Measurements from ENCODE around the gene NCLN.
"Not testable (repeated sequence)": the region's sequence is repeated elsewhere in the genome, so short reads cannot be mapped to it uniquely, and the experiment has no call there.

Gene NCLN

GRCh38 chr19:3208317-3209207, 22.8 kb downstream of the NCLN start:
- H3K27me3 Mint-ChIP-seq (ENCODE audit: low read depth), result no peaks in the 10 kb centered on the region
- peaks cover 7% of the 10 kb centered on the region for H3K36me3 Mint-ChIP-seq (ENCODE audit: low read depth)
- H3K27ac Mint-ChIP-seq, result no peak overlapping the region
- H3K4me1 Mint-ChIP-seq (ENCODE audit: low read depth), result no peaks in the 10 kb centered on the region
- H3K9me3 Mint-ChIP-seq, result no peaks in the 10 kb centered on the region
- H3K4me3 Mint-ChIP-seq, result no peak overlapping the region

GRCh38 chr19:3210347-3211017, 24.8 kb downstream of the NCLN start:
- no peaks in the 10 kb centered on the region for H3K9me3 Mint-ChIP-seq
- H3K36me3 Mint-ChIP-seq (ENCODE audit: low read depth), result peaks cover 7% of the 10 kb centered on the region
- H3K4me1 Mint-ChIP-seq (ENCODE audit: low read depth), result no peaks in the 10 kb centered on the region
- no peak overlapping the region for H3K27ac Mint-ChIP-seq
- H3K27me3 Mint-ChIP-seq (ENCODE audit: low read depth), result no peaks in the 10 kb centered on the region
- no peak overlapping the region for H3K4me3 Mint-ChIP-seq

DNA sequence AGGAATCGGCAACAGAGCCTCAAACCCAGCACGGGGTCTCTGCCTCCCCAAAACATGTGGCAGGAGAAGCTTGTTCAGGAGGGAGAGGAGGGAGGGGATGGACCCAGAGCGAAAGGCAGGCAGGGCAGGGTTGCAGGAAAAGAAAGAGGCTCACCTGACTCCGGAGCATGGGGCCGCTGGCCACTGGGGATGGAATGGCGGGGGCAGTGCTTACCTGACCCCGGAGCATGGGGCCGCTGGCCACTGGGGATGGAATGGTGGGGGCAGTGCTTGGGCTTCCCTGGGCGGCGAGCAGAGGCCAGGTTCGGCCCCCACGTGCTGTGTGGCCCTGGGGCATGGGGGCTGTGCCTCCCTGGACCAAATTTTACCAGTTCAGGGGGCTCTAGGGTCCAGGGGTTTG, 25.5 kb downstream of the NCLN start:
- H3K9me3 Mint-ChIP-seq, result no peaks in the 10 kb centered on the region
- H3K4me1 Mint-ChIP-seq (ENCODE audit: low read depth), result no peaks in the 10 kb centered on the region
- H3K36me3 Mint-ChIP-seq (ENCODE audit: low read depth), result peaks cover 7% of the 10 kb centered on the region
- H3K27ac Mint-ChIP-seq, result no peak overlapping the region
- H3K4me3 Mint-ChIP-seq, result no peak overlapping the region
- no peaks in the 10 kb centered on the region for H3K27me3 Mint-ChIP-seq (ENCODE audit: low read depth)

DNA sequence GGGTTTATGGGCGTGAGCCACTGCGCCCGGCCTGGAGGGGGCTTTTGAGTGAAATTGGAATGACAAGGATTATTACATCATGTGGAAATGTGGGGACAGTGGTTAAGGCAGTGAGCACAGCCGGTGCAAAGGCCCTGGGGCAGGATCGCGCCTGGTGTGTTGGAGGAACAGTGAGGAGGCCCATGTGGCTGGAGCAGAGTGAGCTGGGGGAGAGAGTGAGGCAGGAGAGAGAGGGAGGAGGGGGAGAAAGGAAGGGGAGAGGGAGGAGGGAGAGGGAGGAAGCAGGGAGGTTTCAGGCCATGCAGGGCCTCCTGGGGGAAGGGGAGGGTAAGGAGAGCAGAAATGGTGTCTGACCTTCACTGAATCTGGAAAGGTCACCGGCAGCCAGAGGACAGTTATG, 27.4 kb downstream of the NCLN start:
- Mint-ChIP-seq H3K27me3 (ENCODE audit: low read depth) (no peaks in the 10 kb centered on the region), H3K9me3 (no peaks in the 10 kb centered on the region), H3K27ac (no peak overlapping the region), H3K4me1 (ENCODE audit: low read depth) (no peaks in the 10 kb centered on the region), H3K36me3 (ENCODE audit: low read depth) (peaks cover 7% of the 10 kb centered on the region), H3K4me3 (no peak overlapping the region)

GRCh38 chr19:3216874-3217273, 31.1 kb downstream of the NCLN start:
- Mint-ChIP-seq H3K27me3 (ENCODE audit: low read depth) (no peaks in the 10 kb centered on the region), H3K4me1 (ENCODE audit: low read depth) (no peaks in the 10 kb centered on the region), H3K27ac (no peak overlapping the region), H3K36me3 (ENCODE audit: low read depth) (peaks cover 2% of the 10 kb centered on the region), H3K4me3 (no peak overlapping the region), H3K9me3 (no peaks in the 10 kb centered on the region)

DNA sequence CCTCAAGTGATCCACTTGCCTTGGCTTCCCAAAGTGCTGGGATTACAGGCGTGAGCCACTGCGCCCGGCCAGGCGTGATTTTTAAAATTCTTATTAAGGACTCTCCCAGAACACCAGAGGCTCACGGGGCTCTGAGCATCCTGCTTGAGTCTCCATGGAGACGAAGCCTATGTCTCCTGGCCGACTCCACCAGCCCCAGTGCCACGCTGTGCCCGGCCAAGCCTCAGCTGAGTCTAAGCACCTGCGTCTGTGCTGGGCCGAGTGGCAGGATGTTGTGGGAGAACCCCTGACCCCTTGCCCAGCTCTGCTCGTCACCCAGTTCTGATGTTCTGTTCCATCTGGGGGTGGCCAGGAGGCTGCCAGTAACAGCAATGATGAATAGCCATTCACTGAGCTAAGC, 34.8 kb downstream of the NCLN start:
- H3K4me1 Mint-ChIP-seq (ENCODE audit: low read depth), result no peaks in the 10 kb centered on the region
- H3K4me3 Mint-ChIP-seq, result no peak overlapping the region
- H3K9me3 Mint-ChIP-seq, result no peaks in the 10 kb centered on the region
- H3K27me3 Mint-ChIP-seq (ENCODE audit: low read depth), result peaks cover 4% of the 10 kb centered on the region
- H3K27ac Mint-ChIP-seq, result no peak overlapping the region
- peaks cover 2% of the 10 kb centered on the region for H3K36me3 Mint-ChIP-seq (ENCODE audit: low read depth)

DNA sequence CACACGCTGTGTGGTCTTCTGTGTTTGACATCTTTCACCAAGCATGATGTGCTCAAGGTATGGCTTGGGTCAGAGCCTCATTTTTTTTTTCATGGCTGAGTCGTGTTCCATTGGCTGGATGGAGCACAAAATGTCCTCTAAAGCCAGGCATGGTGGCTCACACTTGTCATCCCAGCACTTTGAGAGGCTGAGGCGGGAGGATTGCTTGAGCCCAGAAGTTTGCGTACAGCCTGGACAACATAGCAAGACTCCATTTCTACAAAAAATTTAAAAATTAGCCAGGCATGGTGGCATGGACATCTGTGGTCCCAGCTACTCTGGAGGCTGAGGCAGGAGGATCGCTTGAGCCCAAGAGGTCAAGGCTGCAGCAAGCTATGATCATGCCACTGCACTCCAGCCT, 35.8 kb downstream of the NCLN start:
- H3K4me3 Mint-ChIP-seq; H3K27ac Mint-ChIP-seq; H3K36me3 Mint-ChIP-seq (ENCODE audit: low read depth); H3K9me3 Mint-ChIP-seq; H3K4me1 Mint-ChIP-seq (ENCODE audit: low read depth): not testable (repeated sequence)
- peaks cover 12% of the 10 kb centered on the region for H3K27me3 Mint-ChIP-seq (ENCODE audit: low read depth)

- H3K4me3 Mint-ChIP-seq, result no peak overlapping the region
- no peak overlapping the region for H3K27ac Mint-ChIP-seq
- no peaks in the 10 kb centered on the region for H3K36me3 Mint-ChIP-seq (ENCODE audit: low read depth)
- no peaks in the 10 kb centered on the region for H3K9me3 Mint-ChIP-seq
- no peaks in the 10 kb centered on the region for H3K4me1 Mint-ChIP-seq (ENCODE audit: low read depth)
- peaks cover 20% of the 10 kb centered on the region for H3K27me3 Mint-ChIP-seq (ENCODE audit: low read depth)
These were observed 37.0 kb downstream of the NCLN start for GRCh38 chr19:3222709-3223108.

DNA sequence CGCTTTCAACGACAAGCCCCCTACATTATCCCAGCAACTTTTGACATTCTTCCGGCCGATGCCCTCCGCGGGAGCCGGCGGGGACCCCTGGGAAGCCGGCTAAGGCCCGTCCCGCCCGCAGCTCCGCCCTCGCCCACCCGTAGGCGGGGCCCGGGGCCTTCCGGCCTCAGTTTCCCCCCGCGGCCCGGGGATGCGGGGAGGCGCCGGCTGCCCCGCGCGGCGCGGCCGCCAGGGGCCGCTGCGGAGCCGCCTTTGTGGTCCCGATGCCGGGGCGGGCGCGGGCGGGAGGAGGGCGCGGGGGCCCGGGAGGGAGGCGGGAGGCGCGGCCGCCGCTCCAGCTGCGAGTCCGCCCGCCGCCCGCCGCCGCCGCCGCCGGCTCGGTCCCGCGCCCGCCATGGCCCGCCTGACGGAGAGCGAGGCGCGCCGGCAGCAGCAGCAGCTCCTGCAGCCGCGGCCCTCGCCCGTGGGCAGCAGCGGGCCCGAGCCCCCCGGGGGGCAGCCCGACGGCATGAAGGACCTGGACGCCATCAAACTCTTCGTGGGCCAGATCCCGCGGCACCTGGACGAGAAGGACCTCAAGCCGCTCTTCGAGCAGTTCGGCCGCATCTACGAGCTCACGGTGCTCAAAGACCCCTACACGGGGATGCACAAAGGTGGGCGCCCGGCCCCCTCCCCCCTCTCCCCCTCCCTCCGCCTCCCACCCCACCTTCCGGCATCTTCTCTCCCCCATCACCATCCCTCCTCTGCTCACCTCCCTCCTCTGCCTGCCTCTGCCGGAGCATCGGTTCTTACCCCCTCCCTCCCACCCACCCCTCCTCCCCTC, 38.8 kb downstream of the NCLN start, which contains the start of gene CELF5:
Gene CELF5, plus strand, starts transcription at position 316 of the 823 bp plus-strand sequence. Its CDS starts 79 bp downstream, at position 395.
- Mint-ChIP-seq H3K36me3 (ENCODE audit: low read depth) (no peaks in the 10 kb centered on the region), H3K4me1 (ENCODE audit: low read depth) (no peaks in the 10 kb centered on the region), H3K27ac (no peak within 1 kb of the TSS), H3K27me3 (ENCODE audit: low read depth) (peaks cover 25% of the 10 kb centered on the region), H3K9me3 (no peaks in the 10 kb centered on the region), H3K4me3 (no peak within 1 kb of the TSS)

DNA sequence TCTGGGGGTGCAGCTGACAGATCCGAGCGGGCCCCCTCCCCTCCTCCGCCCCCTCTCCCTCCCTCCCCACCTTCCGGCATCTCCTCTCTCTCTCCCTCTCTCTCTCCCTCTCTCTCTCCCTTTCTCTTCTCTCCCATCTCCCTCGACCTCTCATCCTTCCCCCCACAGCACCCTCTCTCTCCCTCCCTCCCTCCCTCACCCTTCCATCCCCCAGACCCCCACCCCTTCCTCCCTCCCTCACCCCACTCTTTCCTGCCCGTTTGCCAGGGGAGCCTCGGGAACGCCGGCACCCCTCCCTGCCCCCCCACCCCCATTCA, 39.4 kb downstream of the NCLN start:
- Mint-ChIP-seq H3K4me1 (ENCODE audit: low read depth) (no peaks in the 10 kb centered on the region), H3K27ac (no peak overlapping the region), H3K4me3 (no peak overlapping the region), H3K9me3 (no peaks in the 10 kb centered on the region), H3K27me3 (ENCODE audit: low read depth) (peaks cover 25% of the 10 kb centered on the region), H3K36me3 (ENCODE audit: low read depth) (no peaks in the 10 kb centered on the region)

DNA sequence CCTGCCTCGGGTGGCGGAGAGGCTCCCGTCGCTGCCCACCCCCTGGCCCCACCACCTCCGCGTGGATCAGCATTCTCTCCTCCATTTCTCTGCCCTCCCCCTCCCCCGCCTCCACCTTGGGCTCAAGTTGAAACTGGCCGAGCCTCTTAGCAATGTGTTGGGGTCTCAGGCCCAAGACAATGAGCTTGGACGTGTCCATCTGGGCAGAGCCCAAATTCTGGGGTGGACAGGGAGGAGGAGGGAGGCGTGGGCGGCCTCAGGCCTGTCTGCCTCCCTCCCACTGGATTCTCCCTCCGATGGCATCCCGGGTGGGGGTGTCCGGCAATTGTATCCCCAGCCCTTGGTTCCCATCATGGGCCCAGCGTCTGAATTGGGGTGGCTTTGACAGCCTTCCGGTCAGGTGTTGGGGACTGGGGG, 40.0 kb downstream of the NCLN start:
- Mint-ChIP-seq H3K27me3 (ENCODE audit: low read depth) (peaks cover 25% of the 10 kb centered on the region), H3K9me3 (no peaks in the 10 kb centered on the region), H3K27ac (no peak overlapping the region), H3K36me3 (ENCODE audit: low read depth) (no peaks in the 10 kb centered on the region), H3K4me3 (no peak overlapping the region), H3K4me1 (ENCODE audit: low read depth) (no peaks in the 10 kb centered on the region)

DNA sequence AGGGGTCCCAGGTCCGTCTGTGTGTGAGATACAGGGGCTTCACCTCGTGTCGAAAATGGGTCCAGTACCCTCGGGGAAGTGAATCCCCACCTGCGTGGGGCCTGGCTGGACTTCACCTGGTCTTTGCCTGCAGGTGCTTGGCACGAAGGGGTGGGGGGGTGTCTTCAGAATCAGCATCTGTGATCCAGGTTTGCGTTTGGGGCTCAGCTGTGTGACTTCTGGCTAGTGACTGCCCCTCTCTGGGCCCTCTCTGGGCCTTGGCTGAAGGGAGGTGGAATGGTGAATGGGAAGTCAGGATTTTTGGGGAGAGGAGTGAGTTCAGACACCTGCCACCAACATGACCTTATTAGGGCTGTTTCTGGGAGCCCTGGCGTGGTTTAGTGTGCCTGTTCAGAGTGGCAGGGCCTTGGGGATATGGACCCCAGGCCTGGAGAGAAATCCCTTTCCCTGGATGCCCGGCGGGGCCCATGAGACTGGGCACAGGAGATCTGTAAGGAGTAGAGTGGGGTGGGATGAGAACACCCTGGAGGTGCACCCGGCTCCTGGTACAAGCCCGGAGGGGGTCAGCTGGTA, 41.4 kb downstream of the NCLN start:
- Mint-ChIP-seq H3K4me1 (ENCODE audit: low read depth) (no peaks in the 10 kb centered on the region), H3K36me3 (ENCODE audit: low read depth) (no peaks in the 10 kb centered on the region), H3K27ac (no peak overlapping the region), H3K4me3 (no peak overlapping the region), H3K9me3 (no peaks in the 10 kb centered on the region), H3K27me3 (ENCODE audit: low read depth) (peaks cover 25% of the 10 kb centered on the region)

DNA sequence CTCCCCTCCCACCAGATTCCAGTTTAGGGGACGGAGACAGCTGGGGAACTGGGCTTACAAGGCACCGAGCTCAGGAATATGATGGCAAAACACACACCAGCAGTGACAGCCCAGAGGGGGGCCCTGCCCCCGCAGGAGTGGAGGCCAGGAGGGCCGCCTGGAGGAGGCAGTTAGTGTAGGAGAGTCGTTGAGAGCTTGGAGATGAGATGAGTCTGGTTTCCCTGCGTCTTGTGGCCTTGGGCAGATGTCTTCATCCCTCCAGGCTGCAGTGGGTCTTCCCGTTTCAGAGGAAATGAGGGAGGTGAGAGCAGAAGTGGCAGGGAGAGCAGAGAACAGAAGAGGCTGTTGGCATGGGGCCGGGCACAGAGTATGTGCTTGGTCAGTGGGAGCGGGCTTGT, 43.6 kb downstream of the NCLN start:
- H3K4me3 Mint-ChIP-seq, result no peak overlapping the region
- no peak overlapping the region for H3K27ac Mint-ChIP-seq
- no peaks in the 10 kb centered on the region for H3K4me1 Mint-ChIP-seq (ENCODE audit: low read depth)
- H3K27me3 Mint-ChIP-seq (ENCODE audit: low read depth), result peaks cover 22% of the 10 kb centered on the region
- no peaks in the 10 kb centered on the region for H3K9me3 Mint-ChIP-seq
- no peaks in the 10 kb centered on the region for H3K36me3 Mint-ChIP-seq (ENCODE audit: low read depth)

DNA sequence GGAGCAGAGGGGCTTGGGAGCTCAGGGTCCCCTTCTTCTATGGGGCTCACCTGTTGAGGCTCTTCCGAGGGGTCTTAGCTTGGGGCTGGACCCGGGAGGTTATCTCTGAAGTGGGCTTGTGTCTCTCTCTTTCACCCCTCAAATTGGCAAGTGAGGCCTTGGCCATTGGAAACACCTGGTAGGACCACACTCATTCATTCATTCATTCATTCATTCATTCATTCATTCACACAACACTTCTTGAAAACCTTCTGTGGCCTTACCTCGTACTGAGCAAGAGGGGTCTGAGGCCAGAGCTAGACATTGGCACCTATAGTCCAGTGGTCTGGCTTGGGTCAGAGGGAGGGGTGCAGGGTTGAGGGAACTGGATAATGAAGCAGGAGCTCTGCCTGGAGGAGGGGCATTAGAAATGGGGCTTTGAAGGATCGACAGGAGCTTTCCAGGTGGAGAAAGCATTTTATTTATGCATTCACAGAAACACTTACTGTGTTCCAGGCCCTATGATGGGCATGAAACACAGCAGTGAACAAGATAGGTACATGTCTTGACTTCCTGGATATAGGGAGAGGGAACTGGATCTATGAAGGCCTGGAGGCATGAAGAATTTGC, 44.3 kb downstream of the NCLN start:
- Mint-ChIP-seq H3K27ac (no peak overlapping the region), H3K36me3 (ENCODE audit: low read depth) (no peaks in the 10 kb centered on the region), H3K4me3 (no peak overlapping the region), H3K27me3 (ENCODE audit: low read depth) (peaks cover 22% of the 10 kb centered on the region), H3K9me3 (no peaks in the 10 kb centered on the region), H3K4me1 (ENCODE audit: low read depth) (no peaks in the 10 kb centered on the region)
